Fibroblast of the aortic adventitia (primary cell): ENCODE measurements around the gene FUZ. TPM values are rescaled to one million over a fixed set of nuclear protein-coding genes. Genes with fewer than 3 reads are reported as not detected.

Source experiments
- DNase-seq: peaks from one replicate; pipeline ENCODE4 v3.0.0-alpha.2; 2010; ENCODE audit warnings: low read depth
- H3K4me3 ChIP-seq: 2 replicates; pipeline ENCODE4 v1.5.1; 2011; ENCODE audit warnings: low read depth, mild to moderate bottlenecking, control low read depth, low read length, moderate library complexity
- small RNA-seq: library from RNA; depleted of rRNA; stranded (forward); fragments of <200 nt; gene quantifications from one replicate; pipeline ENCODE3, GENCODE V24; 2012
- total RNA-seq: library from RNA; depleted of rRNA; stranded (reverse); fragments of >200 nt; gene quantifications from 2 replicates; pipeline ENCODE4 v1.2.3, GENCODE V29; 2012; ENCODE audit warnings: low replicate concordance
- TF ChIP-seq, protein P1 (sequence below): IDR thresholded peaks from 2 replicates; pipeline ENCODE4 v1.5.1; 2011; ENCODE audit warnings: mild to moderate bottlenecking, low read length, control low read depth, inconsistent platforms; ENCODE audit not compliant: insufficient read depth

FUZ gene
- total RNA-seq, 1 donor: 23.5 TPM

DNA sequence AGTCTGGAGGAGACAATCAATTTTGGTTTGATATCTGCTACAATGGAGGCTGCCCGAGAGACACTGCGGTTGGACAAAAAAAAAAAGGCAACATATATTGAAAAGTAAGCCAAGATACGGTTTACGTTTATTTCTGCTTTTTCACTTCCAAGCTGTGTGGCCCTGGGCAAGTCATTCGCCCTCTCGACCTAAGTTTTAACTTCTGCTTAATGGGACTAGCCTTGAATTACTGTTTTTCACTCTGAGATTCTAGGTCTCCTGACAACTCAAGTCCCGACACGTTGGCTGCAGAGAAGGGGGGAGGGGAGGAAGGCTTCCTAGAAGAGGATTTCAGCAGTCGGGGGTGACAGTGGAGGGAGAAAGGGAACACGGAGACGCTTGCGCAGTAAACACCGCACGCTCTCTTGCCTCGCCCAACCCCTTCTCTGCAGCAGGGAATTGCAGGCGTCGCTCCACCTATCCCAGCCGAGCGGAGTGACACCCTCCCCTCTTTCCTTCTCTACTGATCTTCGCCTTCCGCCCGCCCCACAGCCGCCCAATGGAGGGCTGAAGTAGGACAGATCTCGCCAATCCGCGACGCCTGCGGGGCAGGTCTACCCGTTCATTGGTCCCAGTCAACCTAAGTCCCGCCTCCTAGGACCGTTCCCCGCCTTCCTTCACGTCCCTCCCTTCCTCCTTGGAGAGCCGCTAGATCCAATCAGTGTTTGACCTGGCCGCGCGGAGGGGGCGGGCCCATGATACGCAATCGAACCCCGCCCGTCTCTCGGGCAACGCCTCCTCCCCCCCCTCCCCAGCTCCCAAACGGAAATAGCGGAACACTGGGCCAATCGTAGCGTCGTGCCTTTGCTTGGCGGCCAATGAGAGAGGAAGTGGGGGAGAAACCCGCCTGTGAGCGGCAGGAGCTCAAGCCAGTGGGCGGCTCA lies 46.8 kb downstream of the FUZ start:
- peak; percentile 100 for DNase-seq
- H3K4me3 ChIP-seq: peak overlapping the region; percentile 57
- TF ChIP-seq, protein P1, sequence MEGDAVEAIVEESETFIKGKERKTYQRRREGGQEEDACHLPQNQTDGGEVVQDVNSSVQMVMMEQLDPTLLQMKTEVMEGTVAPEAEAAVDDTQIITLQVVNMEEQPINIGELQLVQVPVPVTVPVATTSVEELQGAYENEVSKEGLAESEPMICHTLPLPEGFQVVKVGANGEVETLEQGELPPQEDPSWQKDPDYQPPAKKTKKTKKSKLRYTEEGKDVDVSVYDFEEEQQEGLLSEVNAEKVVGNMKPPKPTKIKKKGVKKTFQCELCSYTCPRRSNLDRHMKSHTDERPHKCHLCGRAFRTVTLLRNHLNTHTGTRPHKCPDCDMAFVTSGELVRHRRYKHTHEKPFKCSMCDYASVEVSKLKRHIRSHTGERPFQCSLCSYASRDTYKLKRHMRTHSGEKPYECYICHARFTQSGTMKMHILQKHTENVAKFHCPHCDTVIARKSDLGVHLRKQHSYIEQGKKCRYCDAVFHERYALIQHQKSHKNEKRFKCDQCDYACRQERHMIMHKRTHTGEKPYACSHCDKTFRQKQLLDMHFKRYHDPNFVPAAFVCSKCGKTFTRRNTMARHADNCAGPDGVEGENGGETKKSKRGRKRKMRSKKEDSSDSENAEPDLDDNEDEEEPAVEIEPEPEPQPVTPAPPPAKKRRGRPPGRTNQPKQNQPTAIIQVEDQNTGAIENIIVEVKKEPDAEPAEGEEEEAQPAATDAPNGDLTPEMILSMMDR: no peak

DNA sequence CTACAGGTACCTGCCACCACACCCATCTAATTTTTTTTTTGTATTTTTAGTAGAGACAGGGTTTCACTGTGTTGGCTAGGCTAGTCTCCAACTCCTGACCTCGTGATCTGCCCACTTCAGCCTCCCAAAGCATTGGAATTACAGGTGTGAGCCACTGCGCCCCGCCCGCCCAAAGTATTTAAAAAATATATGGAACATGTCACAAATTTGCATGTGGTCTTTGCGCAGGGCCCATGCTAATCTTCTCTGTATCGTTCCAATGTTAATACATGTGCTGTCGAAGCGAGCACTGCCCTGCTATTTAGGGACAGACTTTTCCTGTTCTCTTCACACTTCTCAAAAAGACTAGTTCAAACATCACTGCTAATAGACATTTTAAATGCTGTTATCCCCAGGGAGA lies 48.8 kb downstream of the FUZ start:
- no peak for DNase-seq

GRCh38 chr19:49763230-49763629 lies 49.9 kb downstream of the FUZ start, which contains the start of gene TSKS:
TSS of gene TSKS (minus strand) at chr19:49763306. CDS start at chr19:49763247, 59 bp downstream.
- no peak within 1 kb of the TSS for H3K4me3 ChIP-seq
- no peak for DNase-seq

More for the DNA sequence above, 48.8 kb downstream of the FUZ start:
- TF ChIP-seq, protein P1: no peak
- H3K4me3 ChIP-seq: no peak overlapping the region

DNA sequence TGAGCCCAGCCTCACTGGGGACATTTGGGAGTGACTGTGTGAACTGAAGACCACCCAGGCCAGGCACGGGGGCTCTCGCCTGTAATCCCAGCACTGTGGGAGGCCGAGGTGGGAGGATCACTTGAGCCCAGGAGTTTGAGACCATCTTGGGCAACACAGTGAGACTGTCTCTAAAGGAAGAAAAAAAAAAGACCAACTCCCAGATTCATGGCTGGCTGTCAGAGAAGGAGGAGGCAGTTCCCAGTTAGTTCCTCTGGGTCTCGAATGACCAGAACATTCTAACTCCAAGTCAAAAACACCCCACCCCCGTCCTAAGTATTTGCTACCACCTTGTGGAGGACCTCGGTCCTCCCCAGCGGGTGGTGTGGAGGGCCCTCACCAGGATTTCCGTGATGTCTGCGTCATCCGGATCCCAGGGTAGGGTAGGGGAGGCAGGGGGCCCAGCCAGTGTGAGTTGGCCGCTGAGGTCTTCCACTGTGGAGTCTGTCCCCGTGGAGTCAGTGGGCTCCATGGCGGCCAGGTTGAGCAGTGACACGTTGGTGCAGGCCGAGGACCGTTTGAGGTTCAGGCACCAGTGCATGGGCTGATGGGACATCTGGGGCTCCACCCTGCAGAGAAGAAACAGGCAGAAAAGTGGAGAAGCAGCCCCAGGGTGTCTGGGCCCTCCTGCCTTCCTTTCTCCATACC lies 51.3 kb downstream of the FUZ start:
- H3K4me3 ChIP-seq: peak overlapping the region; percentile 25
- TF ChIP-seq, protein P1: peak; percentile 66
- peak; percentile 90 for DNase-seq

More at GRCh38 chr19:49763230-49763629, 49.9 kb downstream of the FUZ start, which contains the start of gene TSKS:
- TF ChIP-seq, protein P1: no peak

GRCh38 chr19:49761249-49761624 lies 51.9 kb downstream of the FUZ start:
- TF ChIP-seq, protein P1: no peak
- H3K4me3 ChIP-seq: peak overlapping the region; percentile 25
- no peak for DNase-seq

DNA sequence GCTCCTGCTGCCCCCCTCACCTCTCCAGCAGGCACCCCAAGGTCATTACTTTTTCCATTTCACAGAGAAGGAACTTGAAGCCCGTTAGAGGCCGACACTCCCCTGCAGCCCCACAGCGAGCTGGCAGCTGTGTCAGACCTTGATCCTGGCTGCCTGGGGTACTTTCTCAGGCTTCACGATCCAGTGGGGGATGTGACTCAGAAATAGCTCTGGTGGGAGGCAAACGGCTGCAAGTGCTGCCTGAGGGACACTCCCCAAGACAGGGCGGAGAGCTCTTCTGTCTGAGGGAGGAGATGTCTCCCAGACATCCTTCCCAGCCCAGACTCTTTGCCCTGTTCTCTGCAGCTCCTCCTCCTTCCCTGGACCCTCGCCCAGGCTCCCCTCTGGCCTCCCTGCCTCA lies 54.8 kb downstream of the FUZ start:
- TF ChIP-seq, protein P1: no peak
- DNase-seq: peak; percentile 69
- H3K4me3 ChIP-seq: no peak overlapping the region

Small RNA genes lying within 50 kb of the gene (small RNA-seq; reads per million reads assigned to genes)
- gene MIR4749 (not detected), gene MIR6799 (not detected), gene RNU6-841P (not detected)

Other genes with a start within 250 kb of the FUZ start
- gene NOSIP, start 232.7 kb downstream of the FUZ start, total RNA-seq: 35.7 and 46.9 TPM in 2 replicates
- gene PRRG2, start 232.0 kb downstream of the FUZ start, total RNA-seq: 0.27 and 0.57 TPM in 2 replicates
- gene PRR12, start 222.1 kb downstream of the FUZ start, total RNA-seq: 3.2 and 3.7 TPM in 2 replicates
- 13.7 and 52.4 TPM in 2 replicates for gene RRAS, start 173.1 kb downstream of the FUZ start, total RNA-seq
- gene SCAF1, start 171.1 kb downstream of the FUZ start, total RNA-seq: 16.9 and 41.1 TPM in 2 replicates
- 33.3 and 106 TPM in 2 replicates for gene IRF3, start 147.4 kb downstream of the FUZ start, total RNA-seq
- 3.9 and 6.1 TPM in 2 replicates for gene BCL2L12, start 147.4 kb downstream of the FUZ start, total RNA-seq
- gene PRMT1, start 136.0 kb downstream of the FUZ start, total RNA-seq: 32.5 and 164 TPM in 2 replicates
- gene ADM5, start 123.7 kb downstream of the FUZ start, total RNA-seq: 0.33 and 0.63 TPM in 2 replicates
- 23.4 and 39.4 TPM in 2 replicates for gene CPT1C, start 122.2 kb downstream of the FUZ start, total RNA-seq
- 0.57 and 1.4 TPM in 2 replicates for gene TSKS, start 50.0 kb downstream of the FUZ start, total RNA-seq
- 85.6 and 115 TPM in 2 replicates for gene AP2A1, start 46.3 kb downstream of the FUZ start, total RNA-seq
- 19.4 and 21.7 TPM in 2 replicates for gene MED25, start 5.0 kb upstream of the FUZ start, total RNA-seq
- gene PTOV1, start 37.9 kb upstream of the FUZ start, total RNA-seq: 46.2 and 51.2 TPM in 2 replicates
- 42.3 and 58.3 TPM in 2 replicates for gene PNKP, start 54.3 kb upstream of the FUZ start, total RNA-seq
- 14.4 and 20.6 TPM in 2 replicates for gene AKT1S1, start 64.1 kb upstream of the FUZ start, total RNA-seq
- 16.3 and 17.1 TPM in 2 replicates for gene TBC1D17, start 64.4 kb upstream of the FUZ start, total RNA-seq
- gene IL4I1, start 83.6 kb upstream of the FUZ start, total RNA-seq: 1.1 TPM in 1 of 2 replicates, not detected in the other
- 81.5 and 106 TPM in 2 replicates for gene ATF5, start 115.9 kb upstream of the FUZ start, total RNA-seq
- gene NUP62, start 116.2 kb upstream of the FUZ start, total RNA-seq: 11.3 and 35.4 TPM in 2 replicates
- not detected in 2 replicates for gene SIGLEC11, start 147.9 kb upstream of the FUZ start, total RNA-seq
- gene VRK3, start 212.1 kb upstream of the FUZ start, total RNA-seq: 17.3 and 30.6 TPM in 2 replicates
- 11.0 and 14.1 TPM in 2 replicates for gene ZNF473, start 212.7 kb upstream of the FUZ start, total RNA-seq